SU-DHL-6 (cell line): ENCODE data around the gene ANKLE1.

Experiments used
- H2AFZ ChIP-seq: fragments of 200-600 bp; sonication (generic); 2 replicates; pipeline ENCODE4 v1.6.1; 2014; ENCODE audit warnings: low read depth, mild to moderate bottlenecking, moderate library complexity, mixed read lengths, antibody characterized with exemption, low read length; ENCODE audit not compliant: severe bottlenecking
- H3F3A ChIP-seq: fragments of 200-600 bp; shearing (Covaris generic); 2 replicates; pipeline ENCODE4 v1.6.0; 2016; ENCODE audit warnings: antibody characterized with exemption, mild to moderate bottlenecking; ENCODE audit not compliant: insufficient read depth
- H3K27ac ChIP-seq: fragments of 200-600 bp; sonication (generic); 2 replicates; pipeline ENCODE4 v1.5.1; 2016; ENCODE audit warnings: low read depth, mild to moderate bottlenecking, low read length, moderate library complexity, mixed read lengths
- H3K27me3 ChIP-seq: fragments of 200-600 bp; sonication (generic), shearing (Covaris generic); 2 replicates; pipeline ENCODE4 v1.6.0; 2014; ENCODE audit warnings: mild to moderate bottlenecking, low read length
- H3K36me3 ChIP-seq: fragments of 200-600 bp; sonication (generic); 2 replicates; pipeline ENCODE4 v1.6.1; 2014; ENCODE audit warnings: mild to moderate bottlenecking, low read length, mixed read lengths
- H3K4me2 ChIP-seq: fragments of 300-600, 200-600 bp; shearing (Covaris generic), sonication (generic); 2 replicates; pipeline ENCODE4 v1.6.0; 2014; ENCODE audit warnings: low read length, low read depth, mild to moderate bottlenecking; ENCODE audit not compliant: poor library complexity, severe bottlenecking
- H3K4me3 ChIP-seq: fragments of 200-600 bp; sonication (generic); 2 replicates; pipeline ENCODE4 v1.5.1; 2014; ENCODE audit warnings: antibody characterized with exemption, low read length, mild to moderate bottlenecking, mixed read lengths; ENCODE audit not compliant: insufficient read depth, poor library complexity, severe bottlenecking
- H3K79me2 ChIP-seq: fragments of 200-600 bp; sonication (generic); 2 replicates; pipeline ENCODE4 v1.6.1; 2014; ENCODE audit warnings: mild to moderate bottlenecking, low read length, moderate library complexity; ENCODE audit not compliant: insufficient read depth
- H3K9ac ChIP-seq: fragments of 200-600 bp; sonication (generic); 2 replicates; pipeline ENCODE4 v1.7.0; 2014; ENCODE audit warnings: mild to moderate bottlenecking, low read length
- H3K9me2 ChIP-seq: fragments of 200-600 bp; sonication (generic); replicated peaks from 2 replicates; pipeline ENCODE4 v1.6.1; 2014; ENCODE audit warnings: low read length; ENCODE audit not compliant: insufficient read depth
- H3K9me3 ChIP-seq: fragments of 200-600 bp; sonication (generic); 2 replicates; pipeline ENCODE4 v1.6.1; 2014; ENCODE audit warnings: low read length, mixed read lengths; ENCODE audit not compliant: insufficient read depth
- H4K20me1 ChIP-seq: fragments of 200-600 bp; sonication (generic); 2 replicates; pipeline ENCODE4 v1.6.1; 2014; ENCODE audit warnings: low read depth, mild to moderate bottlenecking, antibody characterized with exemption, low read length, moderate library complexity, mixed read lengths
- CTCF ChIP-seq: fragments of 200-600 bp; sonication (generic); IDR thresholded peaks from one replicate; pipeline ENCODE4 v1.5.1; 2017; ENCODE audit warnings: antibody characterized with exemption, mild to moderate bottlenecking, low read length, moderate library complexity; ENCODE audit not compliant: insufficient read depth, poor library complexity, severe bottlenecking
- EZH2phosphoT487 ChIP-seq: fragments of 200-600 bp; sonication (generic), shearing (Covaris generic); conservative IDR thresholded peaks from 2 replicates; pipeline ENCODE4 v1.6.1; 2018; ENCODE audit warnings: mild to moderate bottlenecking, antibody characterized with exemption, low read length, moderate library complexity, mixed read lengths

Gene ANKLE1

GRCh38 chr19:17321655-17322489 lies 40.2 kb downstream of the ANKLE1 start:
- no peak overlapping the region for H3K9ac ChIP-seq
- no peak overlapping the region for H2AFZ ChIP-seq
- peaks cover 3% of the 10 kb centered on the region; the same call in 1 of the 2 replicates for H3F3A ChIP-seq
- no peak overlapping the region for H3K4me3 ChIP-seq
- H4K20me1 ChIP-seq, result no peaks in the 10 kb centered on the region
- H3K27ac ChIP-seq, result no peak overlapping the region
- H3K27me3 ChIP-seq, result no peaks in the 10 kb centered on the region
- TF ChIP-seq CTCF (no peak), EZH2phosphoT487 (no peak)
- no peak overlapping the region for H3K4me2 ChIP-seq
- H3K9me3 ChIP-seq, result no peaks in the 10 kb centered on the region
- no peaks in the 10 kb centered on the region for H3K36me3 ChIP-seq
- no peaks in the 10 kb centered on the region for H3K79me2 ChIP-seq
- no peaks in the 10 kb centered on the region for H3K9me2 ChIP-seq

- H3K79me2 ChIP-seq, result no peaks in the 10 kb centered on the region
- no peak overlapping the region for H2AFZ ChIP-seq
- H3K4me3 ChIP-seq, result no peak overlapping the region
- peaks cover 3% of the 10 kb centered on the region; the same call in 1 of the 2 replicates for H3F3A ChIP-seq
- no peak overlapping the region for H3K4me2 ChIP-seq
- H3K27ac ChIP-seq, result no peak overlapping the region
- no peaks in the 10 kb centered on the region for H4K20me1 ChIP-seq
- TF ChIP-seq CTCF, result no peak
- TF ChIP-seq EZH2phosphoT487, result no peak
- no peaks in the 10 kb centered on the region for H3K27me3 ChIP-seq
- H3K9me2 ChIP-seq, result no peaks in the 10 kb centered on the region
- H3K9ac ChIP-seq, result no peak overlapping the region
- no peaks in the 10 kb centered on the region for H3K36me3 ChIP-seq
- no peaks in the 10 kb centered on the region for H3K9me3 ChIP-seq
Measured at GRCh38 chr19:17322854-17323253, 41.2 kb downstream of the ANKLE1 start.

GRCh38 chr19:17323300-17323963 lies 41.7 kb downstream of the ANKLE1 start:
- no peaks in the 10 kb centered on the region for H3K27me3 ChIP-seq
- no peaks in the 10 kb centered on the region for H3K9me2 ChIP-seq
- TF ChIP-seq EZH2phosphoT487, result no peak
- no peak for TF ChIP-seq CTCF
- H3K4me2 ChIP-seq, result no peak overlapping the region
- H3K79me2 ChIP-seq, result no peaks in the 10 kb centered on the region
- peaks cover 3% of the 10 kb centered on the region; the same call in 1 of the 2 replicates for H3F3A ChIP-seq
- no peaks in the 10 kb centered on the region for H4K20me1 ChIP-seq
- no peak overlapping the region for H2AFZ ChIP-seq
- no peaks in the 10 kb centered on the region for H3K9me3 ChIP-seq
- no peak overlapping the region for H3K27ac ChIP-seq
- no peak overlapping the region for H3K4me3 ChIP-seq
- no peaks in the 10 kb centered on the region for H3K36me3 ChIP-seq
- H3K9ac ChIP-seq, result no peak overlapping the region
